H4 (cell line): ENCODE measurements around the gene HS3ST3B1. TPM values are rescaled to one million over a fixed set of nuclear protein-coding genes. Genes with fewer than 3 reads are reported as not detected.
A peak's percentile ranks its signal among the peaks of the same experiment; 100 is the strongest.

Experiments
- DNase-seq: peaks from one replicate; pipeline ENCODE4 v3.0.0-alpha.2; 2015; ENCODE audit warnings: low spot score
- total RNA-seq: library from RNA; depleted of rRNA; stranded (reverse); fragments of >200 nt; shearing (Covaris generic); gene quantifications from 2 replicates; pipeline ENCODE4 v1.2.3, GENCODE V29; 2014

HS3ST3B1 gene
- total RNA-seq, 1 experiment from 2014 or later = 9.8 TPM

DNA sequence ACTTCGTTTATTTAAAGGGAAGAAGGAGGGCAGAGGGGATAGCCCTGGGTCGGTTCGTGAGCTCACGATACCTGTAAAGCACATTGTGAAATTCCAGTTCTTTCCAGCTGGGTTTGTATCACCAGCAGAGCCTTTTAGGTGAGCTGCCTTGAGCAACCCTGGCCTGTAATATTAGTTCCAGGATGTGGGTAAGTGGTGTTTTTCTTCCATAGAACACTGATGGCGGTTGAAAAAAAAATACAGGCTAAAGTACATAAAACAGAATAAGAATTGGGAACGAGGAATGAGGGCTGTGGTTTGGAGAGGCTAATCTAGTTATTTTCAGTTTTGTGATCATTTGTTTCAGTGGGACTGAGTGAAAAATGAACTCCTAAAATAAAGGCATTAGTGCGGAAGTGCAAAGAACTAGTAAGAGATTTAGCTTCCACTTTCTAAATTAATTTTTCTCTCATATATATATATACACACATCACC is 20.6 kb downstream of the HS3ST3B1 start:
- peak; percentile 20 for DNase-seq

DNA sequence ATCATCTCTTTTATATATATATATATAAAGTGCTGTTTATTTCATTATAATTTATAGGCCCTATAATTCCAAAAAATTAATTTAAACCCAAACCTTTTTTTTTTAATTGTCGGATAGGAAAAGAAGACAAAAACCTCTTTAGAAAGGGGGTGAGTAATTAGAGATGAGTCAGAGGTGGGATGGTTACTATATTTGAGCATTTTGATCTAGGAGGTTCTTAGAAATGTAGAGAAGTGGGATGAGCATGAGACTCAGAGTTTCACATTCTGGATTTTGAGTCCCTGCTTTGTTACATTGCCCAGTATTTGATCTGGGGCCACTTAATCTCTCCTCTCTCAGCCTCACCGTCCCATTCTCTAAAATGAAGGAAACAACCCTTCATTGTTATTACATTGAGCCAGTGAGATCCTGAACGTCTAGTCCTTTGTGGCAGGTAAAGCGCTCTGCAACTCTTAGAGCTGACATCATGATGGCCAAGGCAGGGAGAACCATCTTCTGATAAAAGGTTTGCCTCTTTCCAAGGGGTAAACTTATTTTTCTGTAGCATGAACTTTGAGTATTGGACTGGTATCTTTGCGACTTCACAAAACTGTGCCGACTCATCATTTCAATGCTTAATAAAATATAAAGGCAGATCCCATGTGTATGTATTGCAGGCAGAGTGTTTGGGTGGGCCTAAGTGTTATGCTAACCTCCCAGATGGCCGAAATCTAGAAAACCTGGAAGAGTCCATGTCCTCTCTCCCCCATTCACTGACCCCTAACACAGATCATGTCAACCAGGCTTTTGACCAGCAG is 21.3 kb downstream of the HS3ST3B1 start:
- DNase-seq = no peak

DNA sequence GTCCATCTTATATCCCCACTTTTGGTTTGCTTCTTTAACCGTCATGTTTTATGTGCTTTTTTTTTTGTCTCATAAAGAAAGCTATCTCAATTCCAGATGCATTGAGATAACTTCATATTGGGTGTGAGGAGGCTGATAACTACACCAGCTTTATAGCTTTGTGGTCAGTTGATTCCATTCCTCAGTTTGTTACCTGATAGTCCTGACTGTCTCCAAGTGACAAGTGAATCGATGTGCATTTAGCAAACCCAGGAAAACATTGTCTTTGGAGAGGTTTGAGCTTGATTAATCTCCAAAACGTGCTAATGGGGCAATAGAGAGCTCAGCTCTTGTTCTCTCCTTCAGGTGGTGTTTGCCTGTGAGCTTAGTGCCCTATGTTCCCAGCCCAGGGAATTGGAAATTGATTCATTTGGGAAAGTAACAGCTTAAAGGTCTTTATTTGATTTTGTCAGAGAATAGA is 22.7 kb downstream of the HS3ST3B1 start:
- DNase-seq = no peak

DNA sequence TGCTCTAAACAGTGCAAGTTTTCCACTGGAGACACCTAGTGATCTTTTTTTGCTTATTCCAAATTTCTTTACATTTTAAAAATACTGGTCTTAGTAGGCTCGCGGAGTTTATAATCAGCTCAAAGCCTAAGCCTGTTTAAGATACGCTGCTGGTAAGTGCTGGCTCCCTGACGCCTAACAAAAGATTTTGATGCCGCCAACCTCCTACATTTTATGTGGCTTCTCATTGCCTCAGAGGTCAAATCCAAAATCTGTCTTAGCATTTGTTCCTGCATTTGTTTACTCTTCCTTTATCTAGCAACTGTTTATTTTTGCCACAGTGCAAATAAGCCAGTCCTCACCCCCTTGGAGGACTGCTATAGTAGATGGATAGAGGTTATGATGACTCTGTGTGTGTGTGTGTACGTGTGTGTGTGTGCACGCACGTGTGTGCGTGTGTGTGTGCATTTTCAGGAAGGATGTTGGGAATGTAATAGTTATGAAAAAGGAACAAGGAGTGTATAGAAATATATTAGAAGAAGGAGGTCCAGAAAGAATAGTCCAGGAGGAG is 24.8 kb downstream of the HS3ST3B1 start:
- DNase-seq = no peak

DNA sequence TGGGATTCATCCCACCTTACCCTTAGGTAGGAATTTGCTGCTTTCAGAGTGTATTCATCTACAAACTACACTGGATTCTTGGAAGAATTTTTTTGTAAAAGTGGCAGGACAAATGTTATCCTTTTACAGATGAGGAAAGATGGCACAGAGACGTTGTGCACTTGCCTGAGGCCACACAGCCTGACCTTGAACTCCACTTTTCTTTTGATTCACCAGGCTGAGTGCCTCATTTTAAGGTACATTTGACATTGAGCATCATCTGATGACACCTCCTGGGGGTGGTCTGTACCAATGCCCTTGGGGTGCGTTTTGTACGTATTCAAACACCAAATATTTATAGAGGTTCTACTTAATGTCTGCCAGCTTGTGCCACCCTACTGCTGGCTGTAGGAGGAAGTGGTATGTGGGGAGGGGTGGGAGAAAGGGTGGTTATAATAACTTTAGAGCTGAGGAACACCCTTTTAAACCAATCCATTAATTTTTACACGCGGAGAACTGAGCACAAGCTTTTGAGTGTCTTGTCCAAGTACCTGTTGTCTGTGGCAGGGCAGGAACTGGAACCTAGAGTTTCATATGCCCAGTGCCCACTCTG is 29.1 kb downstream of the HS3ST3B1 start:
- no peak for DNase-seq

DNA sequence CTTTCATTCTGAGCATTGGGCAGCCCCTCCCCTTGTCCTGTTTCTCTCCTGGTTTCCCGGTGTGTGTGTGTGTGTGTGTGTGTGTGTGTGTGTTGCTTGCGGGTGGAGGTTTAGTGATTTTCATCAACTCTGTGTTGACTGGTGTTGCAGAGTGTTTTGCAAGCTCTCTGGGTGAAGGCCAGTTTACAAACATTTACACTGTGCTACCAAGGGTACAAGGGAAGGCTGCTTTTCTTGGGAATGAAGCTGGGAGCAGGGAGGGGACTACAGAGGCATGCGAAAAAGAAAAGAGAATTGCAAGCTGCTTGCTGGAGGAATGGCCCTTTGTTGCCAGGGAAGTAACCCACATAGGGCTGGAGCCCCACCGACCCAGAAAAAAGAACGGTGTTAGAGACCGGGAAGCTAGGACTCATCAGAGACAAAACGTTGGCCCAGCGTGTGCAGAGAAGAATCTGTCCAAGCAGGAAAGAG is 29.6 kb downstream of the HS3ST3B1 start:
- DNase-seq = no peak

DNA sequence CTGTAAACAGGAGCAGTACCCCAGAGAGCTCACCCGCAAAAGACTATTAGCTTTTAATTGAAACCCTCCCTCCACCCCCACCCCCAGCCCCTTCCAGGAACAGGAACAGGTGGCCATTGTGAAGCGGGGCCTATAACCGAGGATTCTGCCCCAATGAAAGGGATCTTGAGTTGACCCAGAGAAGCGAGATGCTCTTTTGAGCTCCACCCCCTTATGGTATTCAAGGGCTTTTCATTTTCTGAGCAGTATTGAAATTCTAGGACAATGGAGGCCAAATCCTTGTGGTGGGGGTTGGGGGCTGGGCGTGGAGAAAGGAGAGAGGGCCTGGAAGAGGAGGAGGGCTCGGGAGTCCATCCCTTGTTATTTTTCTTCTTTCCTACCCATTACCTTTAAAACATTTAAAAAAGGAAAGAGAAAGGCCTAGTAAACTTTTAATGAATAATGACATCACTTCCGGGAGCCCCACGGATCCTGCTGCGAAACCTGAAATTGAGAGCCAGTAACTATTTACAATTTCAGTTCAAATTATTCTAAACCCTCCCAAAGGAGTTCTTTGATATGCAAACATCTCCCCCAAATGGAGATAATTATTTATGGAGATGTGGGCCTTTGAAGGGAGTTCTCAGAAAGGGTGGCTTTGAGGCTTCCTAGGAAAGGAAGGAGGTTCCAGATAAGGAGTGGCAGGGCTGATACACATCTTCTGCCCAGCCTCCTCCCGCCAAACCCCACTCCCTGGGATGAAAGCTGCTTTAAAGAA is 30.5 kb downstream of the HS3ST3B1 start:
- DNase-seq = no peak

DNA sequence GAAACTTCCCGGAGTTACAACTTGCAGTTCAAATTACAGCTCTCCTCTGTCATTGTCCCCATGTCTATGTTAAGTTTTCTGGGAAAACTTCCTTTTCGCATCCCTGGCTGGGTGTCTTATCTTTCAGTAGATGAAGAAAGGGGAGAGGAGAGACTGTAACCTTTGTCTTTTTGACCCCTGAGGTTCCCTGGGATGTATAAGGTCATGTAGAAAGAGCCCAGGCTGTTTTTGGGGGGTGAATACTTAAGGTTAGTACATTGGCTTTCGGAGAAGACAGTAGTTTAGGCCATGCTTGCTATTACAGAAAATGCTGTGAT is 31.1 kb downstream of the HS3ST3B1 start:
- DNase-seq = no peak

DNA sequence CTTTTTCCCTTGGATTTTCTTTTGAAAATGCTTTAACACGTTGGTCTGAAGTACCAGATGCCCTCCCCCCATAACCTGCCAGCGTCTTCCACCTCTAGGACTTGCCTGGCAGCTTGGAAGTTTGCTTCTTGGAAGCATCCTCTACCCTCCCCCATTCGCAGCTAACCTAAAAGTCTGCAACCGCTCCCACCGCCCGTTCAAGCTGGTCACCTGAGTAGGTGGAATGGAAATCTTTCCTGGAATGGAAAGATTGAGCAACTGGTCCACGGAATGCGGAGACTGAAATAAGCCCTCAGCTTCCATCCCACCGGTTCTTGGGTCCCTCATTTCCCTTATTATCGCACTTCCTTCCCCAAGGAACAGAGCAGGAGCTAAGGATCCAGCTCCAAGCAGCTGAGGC is 31.4 kb downstream of the HS3ST3B1 start:
- no peak for DNase-seq

DNA sequence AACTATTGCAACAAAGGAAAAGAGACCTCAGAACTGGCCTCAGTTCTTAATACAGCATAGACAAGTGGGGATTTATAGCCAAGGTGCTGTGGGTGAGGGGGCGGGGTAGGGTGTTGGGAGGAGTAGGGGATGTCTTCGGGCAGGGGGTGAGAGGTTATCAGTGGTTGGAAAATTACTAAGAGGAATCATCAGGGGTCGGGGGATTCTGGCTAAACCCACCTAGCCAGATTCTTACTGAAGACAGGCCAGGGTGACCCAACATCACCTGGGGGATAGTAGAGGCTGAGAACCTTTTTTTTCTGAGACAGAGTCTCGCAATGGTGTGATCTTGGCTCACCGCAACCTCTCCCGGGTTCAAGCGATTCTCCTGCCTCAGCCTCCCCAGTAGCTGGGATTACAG is 32.6 kb downstream of the HS3ST3B1 start:
- no peak for DNase-seq

DNA sequence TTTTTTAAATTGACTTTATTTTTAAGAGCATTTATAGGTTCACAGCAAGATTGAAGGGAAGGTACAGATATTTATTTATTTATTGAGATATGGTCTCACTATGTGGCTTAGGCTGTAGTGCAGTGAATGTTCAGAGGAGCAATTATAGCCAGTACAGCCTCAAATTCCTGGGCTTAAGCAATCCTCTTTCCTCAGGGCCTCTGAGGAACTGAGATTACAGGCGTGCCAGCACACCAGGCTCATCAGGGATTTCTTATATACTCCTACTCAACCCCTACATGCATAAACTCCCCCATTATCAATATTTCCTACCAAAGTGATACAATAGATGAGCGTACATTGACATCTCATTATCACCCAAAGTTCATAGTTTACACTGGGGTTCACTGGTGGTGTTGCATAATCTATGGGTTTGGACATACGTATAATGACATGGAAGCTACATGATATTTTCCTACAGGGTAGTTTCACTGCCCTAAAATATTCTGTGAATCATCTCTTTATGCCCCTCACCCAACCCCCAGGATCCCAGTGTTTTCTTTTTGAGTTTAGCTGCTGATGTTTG is 33.5 kb downstream of the HS3ST3B1 start:
- no peak for DNase-seq

DNA sequence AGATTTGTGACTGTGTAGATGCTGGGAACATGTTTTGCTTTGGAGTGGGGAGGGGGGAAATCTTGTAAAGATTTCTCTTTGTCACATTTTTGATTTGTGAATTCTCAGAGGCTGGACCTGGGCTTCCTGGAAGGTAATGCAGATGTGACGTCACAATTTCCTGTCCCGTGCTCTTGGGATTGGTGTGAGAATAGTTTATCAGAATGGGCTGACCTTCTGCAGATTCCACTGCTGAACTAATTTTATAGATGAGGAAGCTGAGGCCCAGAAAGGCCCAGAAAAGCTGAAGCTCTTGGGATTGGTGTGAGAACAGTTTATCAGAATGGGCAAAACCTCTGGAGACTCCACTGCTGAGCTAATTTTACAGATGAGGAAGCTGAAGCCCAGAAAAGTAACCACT is 34.0 kb downstream of the HS3ST3B1 start:
- no peak for DNase-seq

DNA sequence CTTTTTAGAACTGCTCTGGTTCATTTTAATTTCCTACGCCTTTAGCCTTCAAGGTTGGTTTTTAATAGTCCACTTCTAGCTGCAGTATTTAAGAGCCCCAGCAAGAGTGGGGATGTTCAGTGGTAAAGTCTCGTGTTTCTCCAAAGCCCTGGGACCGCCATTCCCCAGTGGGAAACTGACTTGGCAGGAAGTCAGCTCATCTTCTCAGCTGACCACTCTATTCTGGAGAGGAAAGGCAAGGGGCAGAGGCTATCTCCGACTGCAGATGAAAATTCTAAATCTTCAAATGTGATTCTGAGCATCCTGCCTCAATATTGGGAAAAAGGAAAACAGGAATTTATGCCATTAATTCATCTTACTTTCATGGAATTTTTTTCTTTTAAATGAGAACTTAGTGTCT is 35.5 kb downstream of the HS3ST3B1 start:
- no peak for DNase-seq

DNA sequence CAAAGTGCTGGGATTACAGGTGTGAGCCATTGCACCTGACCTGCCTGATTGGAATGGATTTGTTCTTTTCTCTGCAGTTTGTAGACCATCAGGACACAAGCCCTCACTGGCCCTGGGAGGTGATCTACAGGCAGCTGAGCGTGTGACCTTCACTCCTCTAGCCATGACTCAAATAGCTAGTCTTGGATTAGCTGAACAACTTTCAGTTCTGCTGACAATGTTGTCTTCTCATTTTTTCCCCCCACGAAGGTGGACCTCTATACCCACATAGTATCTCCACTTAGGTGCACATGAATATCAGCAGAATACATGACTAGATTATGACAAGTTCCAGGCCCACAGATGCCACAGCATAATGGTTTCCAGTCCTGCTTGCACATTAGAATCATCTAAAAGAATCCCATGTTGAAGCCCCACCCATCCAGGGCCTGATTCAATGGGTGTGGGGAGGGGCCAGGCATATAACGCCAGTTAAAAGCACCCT is 36.8 kb downstream of the HS3ST3B1 start:
- DNase-seq = no peak

DNA sequence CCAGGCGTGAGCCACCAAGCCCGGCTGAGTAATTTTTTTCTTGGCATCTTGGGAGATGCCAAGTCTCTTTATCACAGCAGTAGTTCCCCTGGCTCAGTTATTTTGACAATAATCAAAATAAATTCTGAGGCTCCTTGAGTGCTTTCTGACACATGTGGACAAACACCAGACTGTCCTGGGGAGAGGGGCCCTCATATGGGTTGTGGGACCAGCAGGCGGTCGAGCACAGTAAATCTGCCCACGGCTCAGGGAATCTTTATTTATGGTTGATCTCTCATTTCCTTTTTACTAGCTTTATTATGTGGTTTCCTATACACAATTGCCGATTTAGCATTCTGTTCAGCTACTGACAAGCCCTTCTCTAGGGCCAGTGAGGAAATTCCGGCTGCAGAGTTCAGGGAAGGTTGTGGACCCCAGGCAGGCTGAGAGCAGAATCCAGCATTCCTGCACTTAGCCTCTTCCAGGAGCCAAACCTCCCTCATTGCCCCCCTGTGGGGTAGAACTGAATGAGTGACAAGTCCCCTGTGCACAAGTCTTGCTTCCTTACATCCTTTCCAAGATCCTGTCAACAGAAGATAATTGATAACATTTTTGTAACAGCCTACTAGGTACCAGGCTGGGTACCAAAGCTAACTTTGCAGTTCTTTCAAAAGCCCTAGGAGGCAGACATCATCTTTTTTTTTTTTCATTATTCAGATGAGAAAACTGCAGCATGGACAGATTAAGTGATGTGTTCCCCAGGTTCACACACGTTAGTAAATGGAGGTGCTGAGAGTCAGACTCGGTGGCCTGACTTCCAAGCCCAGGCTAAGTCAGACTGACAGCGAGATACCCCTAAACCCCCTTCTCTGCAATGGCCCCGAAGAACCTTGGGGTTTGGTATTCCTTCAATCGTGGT is 40.2 kb downstream of the HS3ST3B1 start:
- DNase-seq = no peak

DNA sequence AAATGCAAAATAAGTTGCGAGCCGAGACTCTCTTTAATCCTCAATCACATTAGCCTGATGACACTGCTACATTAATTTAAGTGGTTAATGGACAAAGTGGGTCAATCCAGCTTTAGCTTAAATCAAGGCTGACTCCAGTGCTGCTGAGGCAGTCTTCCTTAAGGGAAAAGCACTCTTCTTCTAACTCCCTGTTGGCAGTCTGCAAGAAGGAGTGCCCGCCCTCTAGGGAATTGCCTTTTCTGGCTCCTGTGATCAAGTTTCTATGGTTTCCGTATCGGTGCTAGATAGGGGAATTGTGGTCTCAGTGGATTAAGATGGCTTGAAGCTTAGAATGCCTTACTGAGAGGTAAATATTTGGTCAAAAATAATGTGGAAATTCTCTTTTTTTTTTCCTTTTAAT is 41.0 kb downstream of the HS3ST3B1 start:
- DNase-seq = no peak

DNA sequence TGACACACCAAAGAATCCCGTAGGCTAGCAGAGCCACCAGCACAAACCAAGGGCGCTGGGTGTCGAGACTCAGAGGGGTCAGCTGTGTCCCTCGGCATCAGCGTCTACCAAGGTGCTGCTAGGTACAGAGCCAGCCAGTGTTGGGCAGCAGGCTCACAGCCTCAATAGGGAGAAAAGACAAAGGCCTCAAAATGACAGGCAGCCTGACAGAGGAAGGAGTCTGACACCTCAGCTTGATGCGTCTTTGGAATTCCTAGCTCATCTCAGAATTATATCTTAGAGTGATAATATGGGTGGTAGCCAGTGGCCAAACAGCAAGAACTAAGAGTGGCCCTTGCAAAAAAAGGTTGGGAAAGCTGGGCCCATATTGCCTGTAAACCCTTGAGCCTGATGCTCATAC is 45.9 kb downstream of the HS3ST3B1 start:
- DNase-seq = no peak

DNA sequence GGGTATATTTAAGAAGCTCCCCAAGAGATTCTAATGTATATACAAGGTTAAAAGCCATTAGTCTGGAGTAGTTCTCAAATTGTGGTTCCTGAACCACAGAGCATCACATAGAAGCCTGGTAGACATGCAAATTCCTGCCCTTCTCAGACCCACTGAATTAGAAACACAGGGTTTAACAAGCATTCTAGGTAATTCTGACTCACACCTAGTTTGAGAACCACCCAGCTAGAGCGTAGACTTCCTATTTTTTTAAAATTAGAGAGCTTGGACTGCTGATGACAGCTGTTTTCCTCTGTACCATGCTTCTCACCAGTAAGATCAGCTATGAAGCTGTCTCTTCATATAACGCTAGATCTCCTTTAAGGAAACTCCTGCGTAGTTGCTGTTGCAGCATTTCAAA is 50.6 kb downstream of the HS3ST3B1 start:
- no peak for DNase-seq

DNA sequence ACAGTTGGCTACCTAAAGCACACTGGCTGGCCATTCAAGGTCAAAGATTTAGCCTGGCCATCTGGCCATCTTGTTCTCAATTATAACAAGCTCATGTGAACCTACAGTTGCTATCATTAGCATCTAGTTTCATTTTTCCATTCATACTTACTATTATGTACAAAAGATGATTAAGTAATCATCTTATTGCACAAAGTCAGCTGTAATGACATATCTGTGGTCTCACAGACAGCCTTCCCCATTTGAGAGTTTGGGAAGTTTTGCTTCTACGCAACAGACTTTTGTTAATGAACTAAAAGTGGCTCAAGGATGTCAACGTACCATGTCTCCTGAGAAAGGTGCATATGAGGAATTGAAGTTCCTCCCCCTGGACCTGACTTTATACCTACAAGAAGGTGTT is 51.3 kb downstream of the HS3ST3B1 start:
- DNase-seq = no peak

DNA sequence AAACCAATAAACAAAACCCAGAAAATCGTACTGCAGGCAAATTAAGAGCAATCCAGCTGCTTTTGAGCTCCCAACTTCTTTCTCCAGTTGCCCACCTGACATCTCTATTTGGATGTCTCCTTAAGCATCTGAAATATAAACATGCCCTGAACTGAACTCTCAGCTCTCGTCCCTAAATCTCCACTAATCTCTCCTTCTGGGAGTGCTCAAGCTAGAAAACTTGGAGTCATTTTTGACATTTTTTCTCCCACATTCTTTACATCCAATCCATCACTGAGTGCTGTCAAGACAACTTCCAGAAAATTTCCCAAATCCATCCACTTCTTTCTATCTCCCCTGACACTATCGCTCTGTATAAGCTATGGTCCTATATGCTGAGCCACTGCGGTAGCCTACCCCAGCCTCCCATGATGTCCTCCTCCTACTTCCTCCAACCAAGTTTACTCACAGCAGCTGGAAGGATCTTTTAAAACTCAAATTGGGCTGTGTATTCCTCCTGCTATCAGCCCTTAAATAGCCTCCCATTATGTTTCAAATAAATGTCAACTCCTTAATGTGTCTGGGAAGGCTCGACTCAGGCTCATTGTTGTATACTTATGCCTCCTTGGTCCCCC is 53.1 kb downstream of the HS3ST3B1 start:
- no peak for DNase-seq
